HepG2 (cell line): ENCODE measurements around the gene PDE4D. TPM values are rescaled to one million over a fixed set of nuclear protein-coding genes. Genes with fewer than 3 reads are reported as not detected.

Experiments used
- ARID5B ChIP-seq: IDR thresholded peaks from 2 replicates; pipeline ENCODE4 v1.4.0; 2020; ENCODE audit warnings: mild to moderate bottlenecking, missing genetic modification reagents
- ATF3 ChIP-seq: sonication (generic); formaldehyde crosslinking; IDR thresholded peaks from 2 replicates; pipeline ENCODE4 v1.4.0; 2020; ENCODE audit warnings: missing genetic modification reagents
- EP300 ChIP-seq, 3 experiments: sonication (generic) in 1 of 3; formaldehyde crosslinking in 1 of 3; IDR thresholded peaks; 2 replicates each; pipeline versions ENCODE4 v1.5.1 to v1.6.1; 2011 to 2020; ENCODE audit warnings: low read depth in 2 of 3, low read length in 2 of 3, borderline replicate concordance in 1 of 3, improper control_type of control experiment in 1 of 3, mild to moderate bottlenecking in 1 of 3, missing genetic modification reagents in 1 of 3, moderate library complexity in 1 of 3
- ETV5 ChIP-seq: IDR thresholded peaks from 2 replicates; pipeline ENCODE4 v1.6.1; 2018; ENCODE audit warnings: missing biosample characterization, missing genetic modification reagents, inconsistent platforms, borderline replicate concordance
- FOSL2 ChIP-seq: sonication (generic); formaldehyde crosslinking; IDR thresholded peaks from 2 replicates; pipeline ENCODE4 v1.4.0; 2020; ENCODE audit warnings: missing genetic modification reagents
- GABPA ChIP-seq, 2 experiments: IDR thresholded peaks; 2 replicates each; pipeline ENCODE4 v1.6.1; 2011 to 2016; ENCODE audit warnings: low read depth in 2 of 2, low read length in 1 of 2, missing biosample characterization in 1 of 2, missing genetic modification characterization in 1 of 2
- HDAC2 ChIP-seq: sonication (generic); formaldehyde crosslinking; IDR thresholded peaks from 2 replicates; pipeline ENCODE4 v1.4.0; 2020; ENCODE audit warnings: missing genetic modification reagents
- KAT8 ChIP-seq: IDR thresholded peaks from 2 replicates; pipeline ENCODE4 v1.6.1; 2016; ENCODE audit warnings: missing genetic modification reagents, missing compliant biosample characterization
- MED1 ChIP-seq: sonication (generic); formaldehyde crosslinking; IDR thresholded peaks from 2 replicates; pipeline ENCODE4 v1.4.0; 2020; ENCODE audit warnings: missing genetic modification reagents
- MIXL1 ChIP-seq: IDR thresholded peaks from 2 replicates; pipeline ENCODE4 v1.6.1; 2016
- RARA ChIP-seq: IDR thresholded peaks from 2 replicates; pipeline ENCODE4 v1.6.1; 2016; ENCODE audit warnings: missing genetic modification reagents, missing compliant biosample characterization
- RXRB ChIP-seq: IDR thresholded peaks from 2 replicates; pipeline ENCODE4 v1.6.1; 2016; ENCODE audit warnings: borderline replicate concordance, missing genetic modification reagents, missing compliant biosample characterization
- SAP130 ChIP-seq: IDR thresholded peaks from 2 replicates; pipeline ENCODE4 v1.6.1; 2016; ENCODE audit warnings: low read depth
- TCF7 ChIP-seq: sonication (generic); IDR thresholded peaks from 2 replicates; pipeline ENCODE4 v1.6.1; 2016; ENCODE audit warnings: antibody characterized with exemption, low read depth
- YY1 ChIP-seq: IDR thresholded peaks from 2 replicates; pipeline ENCODE4 v1.6.1; 2011; ENCODE audit warnings: low read length, low read depth, moderate library complexity, mild to moderate bottlenecking; ENCODE audit not compliant: insufficient read depth, insufficient replicate concordance
- ZKSCAN8 ChIP-seq: IDR thresholded peaks from 2 replicates; pipeline ENCODE4 v1.6.1; 2016; ENCODE audit warnings: borderline replicate concordance, missing genetic modification reagents, missing compliant biosample characterization
- ZNF558 ChIP-seq: sonication (generic); formaldehyde crosslinking; IDR thresholded peaks from 2 replicates; pipeline ENCODE4 v1.9.0; 2022; ENCODE audit warnings: mild to moderate bottlenecking, missing genetic modification reagents, borderline replicate concordance
- polyA plus RNA-seq, 8 experiments: library from polyadenylated mRNA; depleted of rRNA in 3 of 8; stranded (reverse) in 7 of 8; unstranded in 1 of 8; fragments of >200 nt; fragmentation: Illumina TruSeq in 4 of 8; extraction: Trizol in 4 of 8; gene quantifications; 2 replicates each; pipeline versions ENCODE4 v1.2.1 to v1.2.3, GENCODE V29; 2011 to 2016; ENCODE audit warnings: low read depth in 4 of 8, missing spikeins in 1 of 8, mixed read lengths in 1 of 8; ENCODE audit not compliant: insufficient read depth in 1 of 8
- total RNA-seq, 5 experiments: library from RNA; depleted of rRNA; stranded (reverse); fragments of >200 nt; fragmentation: Illumina TruSeq; extraction: Trizol; gene quantifications; 2 replicates each; pipeline ENCODE4 v1.2.3, GENCODE V29; 2016; ENCODE audit warnings: low read depth in 1 of 5
- TF ChIP-seq, protein P1 (sequence below): sonication (generic); formaldehyde crosslinking; IDR thresholded peaks from 2 replicates; pipeline ENCODE4 v1.8.0; 2022; ENCODE audit warnings: mild to moderate bottlenecking, missing genetic modification reagents, moderate library complexity
- TF ChIP-seq, protein P2 (sequence below): IDR thresholded peaks from 2 replicates; pipeline ENCODE4 v1.6.1; 2016; ENCODE audit warnings: mild to moderate bottlenecking
- TF ChIP-seq, protein P3 (sequence below): sonication (generic); formaldehyde crosslinking; IDR thresholded peaks from 2 replicates; pipeline ENCODE4 v1.5.0; 2020; ENCODE audit warnings: missing genetic modification reagents

The PDE4D gene
- total and polyA plus RNA-seq, 2 of the 13 experiments (the other 11 are each of a cell fraction or from before 2014, with no cell fraction given): 7.0 to 12.2 TPM

DNA sequence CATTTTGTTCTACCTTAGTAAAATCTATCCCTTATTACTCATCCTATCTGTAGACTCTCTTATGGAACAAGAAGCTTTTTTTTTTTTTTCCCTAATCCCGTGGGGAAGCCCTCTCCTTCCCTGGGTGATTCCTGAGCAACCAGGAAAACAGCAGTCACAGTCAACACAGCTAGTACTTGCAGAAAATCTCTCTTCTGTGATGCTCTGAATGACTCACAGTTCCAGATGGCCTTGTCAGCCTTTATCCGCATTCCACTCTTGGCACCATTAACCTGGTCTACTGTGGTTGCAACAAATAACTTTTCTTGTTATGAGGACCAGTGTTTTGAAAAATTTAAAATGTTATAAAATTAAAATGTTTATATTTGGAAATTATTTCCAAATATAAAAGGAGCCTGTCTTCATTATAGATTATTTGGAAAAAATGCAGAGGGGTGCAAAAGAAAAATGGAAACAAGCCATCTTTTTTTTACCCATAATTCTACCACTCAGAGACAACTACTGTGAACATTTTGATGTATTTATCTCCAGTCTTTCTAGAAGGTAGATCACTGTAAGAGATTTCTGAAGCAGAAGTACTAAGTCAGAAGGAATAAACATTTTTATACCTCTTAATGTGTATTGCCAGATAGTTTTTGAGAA is 824.0 kb downstream of the PDE4D start (continued):
- TF ChIP-seq, protein P1, sequence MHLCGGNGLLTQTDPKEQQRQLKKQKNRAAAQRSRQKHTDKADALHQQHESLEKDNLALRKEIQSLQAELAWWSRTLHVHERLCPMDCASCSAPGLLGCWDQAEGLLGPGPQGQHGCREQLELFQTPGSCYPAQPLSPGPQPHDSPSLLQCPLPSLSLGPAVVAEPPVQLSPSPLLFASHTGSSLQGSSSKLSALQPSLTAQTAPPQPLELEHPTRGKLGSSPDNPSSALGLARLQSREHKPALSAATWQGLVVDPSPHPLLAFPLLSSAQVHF (CRISPR knock-in tag): no peak
- peak; percentile 27; the same call in 1 of the 2 replicates for TF ChIP-seq MIXL1
- peak; percentile 43; the same call in 1 of the 2 replicates for TF ChIP-seq RXRB (CRISPR knock-in tag)
- TF ChIP-seq SAP130 (CRISPR knock-in tag): peak; percentile 66
- TF ChIP-seq HDAC2 (CRISPR knock-in tag): peak; percentile 32; the same call in 1 of the 2 replicates
- TF ChIP-seq TCF7: no peak
- TF ChIP-seq EP300 (IDR thresholded peaks at IDR 0.05; ENCODE audit: low read depth in 2 of 2, low read length in 2 of 2): 0 out of 4 replicates have a peak, but pooled peaks of 1 of the 2 experiments have one; percentile 23
- no peak for TF ChIP-seq EP300 (CRISPR knock-in tag; IDR thresholded peaks at IDR 0.05; ENCODE audit: borderline replicate concordance)
- peak; percentile 20; the same call in 1 of the 2 replicates for TF ChIP-seq ETV5
- peak; percentile 96 for TF ChIP-seq FOSL2 (CRISPR knock-in tag)
- no peak for TF ChIP-seq YY1
- TF ChIP-seq, protein P2, sequence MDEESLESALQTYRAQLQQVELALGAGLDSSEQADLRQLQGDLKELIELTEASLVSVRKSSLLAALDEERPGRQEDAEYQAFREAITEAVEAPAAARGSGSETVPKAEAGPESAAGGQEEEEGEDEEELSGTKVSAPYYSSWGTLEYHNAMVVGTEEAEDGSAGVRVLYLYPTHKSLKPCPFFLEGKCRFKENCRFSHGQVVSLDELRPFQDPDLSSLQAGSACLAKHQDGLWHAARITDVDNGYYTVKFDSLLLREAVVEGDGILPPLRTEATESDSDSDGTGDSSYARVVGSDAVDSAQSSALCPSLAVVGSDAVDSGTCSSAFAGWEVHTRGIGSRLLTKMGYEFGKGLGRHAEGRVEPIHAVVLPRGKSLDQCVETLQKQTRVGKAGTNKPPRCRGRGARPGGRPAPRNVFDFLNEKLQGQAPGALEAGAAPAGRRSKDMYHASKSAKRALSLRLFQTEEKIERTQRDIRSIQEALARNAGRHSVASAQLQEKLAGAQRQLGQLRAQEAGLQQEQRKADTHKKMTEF (CRISPR knock-in tag): 0 out of 2 replicates have a peak, but pooled peaks have one; percentile 31
- TF ChIP-seq ARID5B (CRISPR knock-in tag): peak; percentile 79
- TF ChIP-seq ATF3: 0 out of 2 replicates have a peak, but pooled peaks have one; percentile 17
- TF ChIP-seq, protein P3, sequence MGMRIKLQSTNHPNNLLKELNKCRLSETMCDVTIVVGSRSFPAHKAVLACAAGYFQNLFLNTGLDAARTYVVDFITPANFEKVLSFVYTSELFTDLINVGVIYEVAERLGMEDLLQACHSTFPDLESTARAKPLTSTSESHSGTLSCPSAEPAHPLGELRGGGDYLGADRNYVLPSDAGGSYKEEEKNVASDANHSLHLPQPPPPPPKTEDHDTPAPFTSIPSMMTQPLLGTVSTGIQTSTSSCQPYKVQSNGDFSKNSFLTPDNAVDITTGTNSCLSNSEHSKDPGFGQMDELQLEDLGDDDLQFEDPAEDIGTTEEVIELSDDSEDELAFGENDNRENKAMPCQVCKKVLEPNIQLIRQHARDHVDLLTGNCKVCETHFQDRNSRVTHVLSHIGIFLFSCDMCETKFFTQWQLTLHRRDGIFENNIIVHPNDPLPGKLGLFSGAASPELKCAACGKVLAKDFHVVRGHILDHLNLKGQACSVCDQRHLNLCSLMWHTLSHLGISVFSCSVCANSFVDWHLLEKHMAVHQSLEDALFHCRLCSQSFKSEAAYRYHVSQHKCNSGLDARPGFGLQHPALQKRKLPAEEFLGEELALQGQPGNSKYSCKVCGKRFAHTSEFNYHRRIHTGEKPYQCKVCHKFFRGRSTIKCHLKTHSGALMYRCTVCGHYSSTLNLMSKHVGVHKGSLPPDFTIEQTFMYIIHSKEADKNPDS: no peak
- no peak for TF ChIP-seq ZNF558 (CRISPR knock-in tag)
- peak; percentile 86 for TF ChIP-seq MED1
- peak; percentile 55 for TF ChIP-seq RARA
- TF ChIP-seq ZKSCAN8 (CRISPR knock-in tag): 0 out of 2 replicates have a peak, but pooled peaks have one; percentile 33
- TF ChIP-seq KAT8: peak; percentile 33; the same call in 1 of the 2 replicates
- no peak for TF ChIP-seq GABPA (IDR thresholded peaks at IDR 0.05; ENCODE audit: low read depth, low read length)
- no peak for TF ChIP-seq GABPA (CRISPR knock-in tag; IDR thresholded peaks at IDR 0.05; ENCODE audit: low read depth)
